ENCODE measurements around the gene DHCR7. TPM values are rescaled to one million over a fixed set of nuclear protein-coding genes. Genes with fewer than 3 reads are reported as not detected.

Gene DHCR7
- total RNA-seq, 1 donor from 2014 or later = 88.8 TPM

DNA sequence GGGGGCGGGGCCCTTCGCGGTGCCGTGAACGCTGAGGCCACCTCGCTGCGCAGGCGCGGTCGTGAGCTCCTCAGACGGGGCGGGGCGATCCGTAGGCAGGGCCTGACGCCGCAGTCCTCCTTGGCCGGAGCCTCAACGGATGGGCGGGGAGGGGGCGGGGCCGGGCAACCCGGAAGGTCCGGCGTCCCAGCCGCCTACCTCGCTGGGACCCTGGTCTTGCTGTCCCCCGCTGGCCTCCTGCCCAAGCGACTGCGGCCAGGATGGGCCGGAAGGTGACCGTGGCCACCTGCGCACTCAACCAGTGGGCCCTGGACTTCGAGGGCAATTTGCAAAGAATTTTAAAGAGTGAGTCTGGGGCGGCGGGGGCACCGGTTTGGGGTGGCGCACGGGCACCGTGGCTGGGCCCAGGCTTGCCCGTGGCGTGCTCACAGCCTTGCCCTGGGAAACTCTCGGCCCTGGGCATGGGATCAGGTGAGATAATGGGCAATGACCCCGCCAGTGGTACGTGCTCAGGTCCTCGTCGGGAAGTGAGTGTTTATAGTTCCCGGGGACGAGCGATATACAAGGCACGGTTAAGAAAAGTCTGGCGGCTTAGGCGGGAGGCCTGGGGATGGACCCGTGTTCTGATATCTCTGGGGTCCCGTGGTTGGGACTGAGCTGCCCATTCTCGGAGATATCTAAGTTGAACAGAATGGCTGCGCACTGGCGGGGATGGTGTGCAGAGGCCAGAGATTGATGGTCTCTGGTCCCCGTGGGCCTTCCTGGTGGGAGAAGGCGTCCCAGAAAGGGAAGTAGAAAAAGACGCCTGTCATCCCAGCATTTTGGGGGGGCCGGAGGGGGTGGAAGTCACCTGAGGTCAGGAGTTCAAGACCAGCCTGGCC lies 5.1 kb upstream of the DHCR7 start, which contains the start of gene NADSYN1:
Gene NADSYN1 (plus strand): TSS at position 167 of the 881 bp plus-strand sequence. CDS start 94 bp downstream, at position 261.
- Histone ChIP-seq H3K27me3 (ENCODE audit: control insufficient read depth, insufficient read depth, low read length) (no peaks in the 10 kb centered on the region), H3K4me3 (ENCODE audit: low read depth, low read length) (peak within 1 kb of the TSS; percentile 94), H3K36me3 (ENCODE audit: control insufficient read depth, insufficient read depth, low read length) (peaks cover 1% of the 10 kb centered on the region)
- peak; percentile 57 for DNase-seq (ENCODE audit: low read depth)
- TF ChIP-seq, protein P1, sequence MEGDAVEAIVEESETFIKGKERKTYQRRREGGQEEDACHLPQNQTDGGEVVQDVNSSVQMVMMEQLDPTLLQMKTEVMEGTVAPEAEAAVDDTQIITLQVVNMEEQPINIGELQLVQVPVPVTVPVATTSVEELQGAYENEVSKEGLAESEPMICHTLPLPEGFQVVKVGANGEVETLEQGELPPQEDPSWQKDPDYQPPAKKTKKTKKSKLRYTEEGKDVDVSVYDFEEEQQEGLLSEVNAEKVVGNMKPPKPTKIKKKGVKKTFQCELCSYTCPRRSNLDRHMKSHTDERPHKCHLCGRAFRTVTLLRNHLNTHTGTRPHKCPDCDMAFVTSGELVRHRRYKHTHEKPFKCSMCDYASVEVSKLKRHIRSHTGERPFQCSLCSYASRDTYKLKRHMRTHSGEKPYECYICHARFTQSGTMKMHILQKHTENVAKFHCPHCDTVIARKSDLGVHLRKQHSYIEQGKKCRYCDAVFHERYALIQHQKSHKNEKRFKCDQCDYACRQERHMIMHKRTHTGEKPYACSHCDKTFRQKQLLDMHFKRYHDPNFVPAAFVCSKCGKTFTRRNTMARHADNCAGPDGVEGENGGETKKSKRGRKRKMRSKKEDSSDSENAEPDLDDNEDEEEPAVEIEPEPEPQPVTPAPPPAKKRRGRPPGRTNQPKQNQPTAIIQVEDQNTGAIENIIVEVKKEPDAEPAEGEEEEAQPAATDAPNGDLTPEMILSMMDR (IDR thresholded peaks at IDR 0.05; ENCODE audit: insufficient read depth, low read length, poor library complexity, severe bottlenecking) = no peak

DNA sequence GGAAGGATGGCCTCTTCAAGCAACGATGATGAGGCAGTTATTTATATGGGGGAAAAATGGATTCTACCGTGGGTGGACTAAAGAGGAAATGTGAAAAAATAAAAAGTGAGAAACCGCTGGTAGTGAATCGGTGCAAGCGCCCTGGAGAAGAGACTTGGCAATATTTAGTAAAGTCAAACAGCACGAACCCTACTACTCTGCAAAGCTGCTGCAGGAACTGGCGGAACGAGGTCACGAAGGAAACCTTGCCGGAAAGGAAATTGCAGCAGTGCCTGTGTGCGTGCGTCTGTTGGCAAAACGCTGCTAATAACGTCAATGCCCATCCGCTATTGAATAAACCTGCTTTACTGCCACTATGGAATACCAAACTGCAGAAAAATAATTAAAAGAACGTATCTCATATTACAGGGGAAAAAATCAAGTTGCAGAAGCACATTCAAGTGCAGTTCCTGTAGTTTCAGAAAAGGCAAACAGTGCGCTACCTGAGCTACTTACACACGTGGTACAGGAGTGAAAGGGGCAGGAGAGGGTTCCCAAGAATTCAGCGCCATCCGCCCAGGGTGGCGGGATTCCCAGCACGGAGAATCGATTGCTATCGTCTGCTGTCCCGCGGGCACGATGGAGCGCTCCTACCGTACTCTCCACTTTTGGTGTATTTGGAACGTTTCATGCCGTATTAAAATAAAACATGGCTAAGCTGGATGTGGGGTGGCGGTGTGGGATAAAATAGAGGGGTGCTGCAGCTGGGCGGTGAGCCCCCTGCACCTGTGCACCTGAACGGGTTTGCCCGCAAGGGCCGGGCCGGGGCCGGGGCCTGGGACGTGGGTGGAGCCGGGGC lies 4.2 kb upstream of the DHCR7 start:
- H3K36me3 ChIP-seq (ENCODE audit: control insufficient read depth, insufficient read depth, low read length) = peaks cover 1% of the 10 kb centered on the region
- TF ChIP-seq, protein P1 (IDR thresholded peaks at IDR 0.05; ENCODE audit: insufficient read depth, low read length, poor library complexity, severe bottlenecking) = no peak
- DNase-seq (ENCODE audit: low read depth) = no peak
- peak overlapping the region; percentile 94 for H3K4me3 ChIP-seq (ENCODE audit: low read depth, low read length)
- no peaks in the 10 kb centered on the region for H3K27me3 ChIP-seq (ENCODE audit: control insufficient read depth, insufficient read depth, low read length)

DNA sequence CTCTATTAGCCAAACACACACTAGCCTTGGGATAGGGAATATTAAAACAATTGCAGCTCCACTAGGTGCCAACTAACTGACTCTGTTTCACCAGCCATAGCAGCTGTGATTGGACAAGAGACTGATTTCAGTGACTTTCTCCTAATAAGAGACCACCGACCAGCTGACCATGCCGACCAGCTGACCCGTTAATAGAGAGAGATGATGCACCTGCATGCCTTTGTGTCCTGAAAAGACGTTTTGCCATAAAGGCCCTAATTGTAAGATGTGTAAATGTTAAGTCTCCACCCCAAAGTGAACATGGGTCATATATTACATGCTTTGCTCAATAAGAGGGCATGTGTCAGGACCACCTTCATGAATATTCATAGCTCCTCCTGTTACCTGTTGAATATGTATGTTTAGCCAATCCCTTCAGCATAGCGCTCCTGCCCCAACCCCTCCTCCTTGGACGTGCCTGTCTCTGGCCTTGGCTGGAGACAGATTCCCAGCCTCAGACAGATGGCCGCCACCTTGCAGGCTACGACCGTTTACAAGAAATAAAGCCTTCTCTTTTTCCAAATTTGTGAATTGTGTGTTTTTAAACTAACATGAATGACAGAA lies 3.5 kb upstream of the DHCR7 start:
- Histone ChIP-seq H3K36me3 (ENCODE audit: control insufficient read depth, insufficient read depth, low read length) (no peaks in the 10 kb centered on the region), H3K4me3 (ENCODE audit: low read depth, low read length) (no peak overlapping the region), H3K27me3 (ENCODE audit: control insufficient read depth, insufficient read depth, low read length) (no peaks in the 10 kb centered on the region)
- no peak for DNase-seq (ENCODE audit: low read depth)
- TF ChIP-seq, protein P1 (IDR thresholded peaks at IDR 0.05; ENCODE audit: insufficient read depth, low read length, poor library complexity, severe bottlenecking) = no peak

DNA sequence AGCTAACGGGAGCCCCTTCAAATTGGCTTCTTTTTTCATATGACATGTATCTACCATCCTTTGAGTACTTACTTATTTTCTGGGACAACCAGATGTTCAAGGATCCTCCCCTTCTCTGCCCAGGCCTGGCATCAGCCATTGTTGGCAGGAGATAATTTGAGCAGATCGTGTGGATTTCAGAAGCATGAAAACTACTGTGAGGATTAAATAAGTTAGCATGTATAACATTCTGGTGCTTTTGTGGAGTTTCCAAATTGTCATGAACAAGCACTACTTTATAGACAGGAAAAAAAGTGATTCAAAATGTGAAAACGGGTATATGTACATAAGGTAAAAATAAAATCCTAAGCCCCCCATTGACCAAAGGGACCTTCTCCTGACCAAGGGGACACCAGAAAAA lies 2.7 kb upstream of the DHCR7 start:
- Histone ChIP-seq H3K4me3 (ENCODE audit: low read depth, low read length) (no peak overlapping the region), H3K27me3 (ENCODE audit: control insufficient read depth, insufficient read depth, low read length) (no peaks in the 10 kb centered on the region), H3K36me3 (ENCODE audit: control insufficient read depth, insufficient read depth, low read length) (no peaks in the 10 kb centered on the region)
- TF ChIP-seq, protein P1 (IDR thresholded peaks at IDR 0.05; ENCODE audit: insufficient read depth, low read length, poor library complexity, severe bottlenecking) = no peak
- DNase-seq (ENCODE audit: low read depth) = no peak

DNA sequence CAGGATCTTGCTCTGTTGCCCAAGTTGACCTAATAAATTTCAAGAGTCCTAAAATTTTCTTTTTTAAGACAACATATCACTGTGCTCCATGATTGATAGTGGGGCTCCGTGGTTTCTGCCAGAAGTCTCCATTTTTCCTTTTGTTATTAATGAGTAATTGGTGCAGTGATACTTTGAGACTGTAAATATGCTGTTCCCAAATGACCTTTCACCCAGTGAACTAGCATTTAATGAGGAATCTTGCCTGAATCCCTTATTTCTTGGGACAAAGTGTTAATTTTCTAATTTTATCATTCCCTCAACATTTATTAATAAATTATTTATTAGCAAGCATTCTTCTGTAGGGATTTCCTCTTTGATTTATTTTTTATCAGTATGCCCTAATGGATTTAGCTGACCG lies 2.3 kb upstream of the DHCR7 start:
- DNase-seq (ENCODE audit: low read depth) = no peak
- no peak overlapping the region for H3K4me3 ChIP-seq (ENCODE audit: low read depth, low read length)
- TF ChIP-seq, protein P1 (IDR thresholded peaks at IDR 0.05; ENCODE audit: insufficient read depth, low read length, poor library complexity, severe bottlenecking) = no peak

More for the DNA sequence above, 2.3 kb upstream of the DHCR7 start:
- Histone ChIP-seq H3K36me3 (ENCODE audit: control insufficient read depth, insufficient read depth, low read length) (no peaks in the 10 kb centered on the region), H3K27me3 (ENCODE audit: control insufficient read depth, insufficient read depth, low read length) (no peaks in the 10 kb centered on the region)

Measured in kidney epithelial cell (primary cell).